Adrenal gland (tissue), 5 donors: ENCODE results near the gene MCCD1.

Experiments used
- POLR2A ChIP-seq, 2 donors: fragments of 450-650 bp; IDR thresholded peaks; one replicate each; pipeline ENCODE4 v1.6.1; 2017; ENCODE audit warnings: antibody characterized with exemption in 2 of 2, mild to moderate bottlenecking in 2 of 2, moderate library complexity in 1 of 2
- TF ChIP-seq, protein P1 (sequence below), 6 experiments: fragments of 450-650 bp in 4 of 6; fragments of 200-600 bp in 2 of 6; sonication (generic) in 1 of 6; IDR thresholded peaks; 1 replicate in 5 of 6; 2 replicates in 1 of 6; pipeline versions ENCODE4 v1.5.1 to v1.8.0; 2016 to 2021; ENCODE audit warnings: antibody characterized with exemption in 6 of 6, mild to moderate bottlenecking in 2 of 6, moderate library complexity in 1 of 6
- donor health status: DM: no; HTN: no; CAD: no.

DNA sequence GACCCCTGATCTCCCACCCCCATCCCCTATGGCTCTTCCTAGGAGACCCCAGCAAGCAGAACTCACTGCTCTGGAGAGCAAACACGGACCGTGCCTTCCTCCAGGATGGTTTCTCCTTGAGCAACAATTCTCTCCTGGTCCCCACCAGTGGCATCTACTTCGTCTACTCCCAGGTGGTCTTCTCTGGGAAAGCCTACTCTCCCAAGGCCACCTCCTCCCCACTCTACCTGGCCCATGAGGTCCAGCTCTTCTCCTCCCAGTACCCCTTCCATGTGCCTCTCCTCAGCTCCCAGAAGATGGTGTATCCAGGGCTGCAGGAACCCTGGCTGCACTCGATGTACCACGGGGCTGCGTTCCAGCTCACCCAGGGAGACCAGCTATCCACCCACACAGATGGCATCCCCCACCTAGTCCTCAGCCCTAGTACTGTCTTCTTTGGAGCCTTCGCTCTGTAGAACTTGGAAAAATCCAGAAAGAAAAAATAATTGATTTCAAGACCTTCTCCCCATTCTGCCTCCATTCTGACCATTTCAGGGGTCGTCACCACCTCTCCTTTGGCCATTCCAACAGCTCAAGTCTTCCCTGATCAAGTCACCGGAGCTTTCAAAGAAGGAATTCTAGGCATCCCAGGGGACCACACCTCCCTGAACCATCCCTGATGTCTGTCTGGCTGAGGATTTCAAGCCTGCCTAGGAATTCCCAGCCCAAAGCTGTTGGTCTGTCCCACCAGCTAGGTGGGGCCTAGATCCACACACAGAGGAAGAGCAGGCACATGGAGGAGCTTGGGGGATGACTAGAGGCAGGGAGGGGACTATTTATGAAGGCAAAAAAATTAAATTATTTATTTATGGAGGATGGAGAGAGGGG, 44.7 kb downstream of the MCCD1 start:
- TF ChIP-seq, protein P1, sequence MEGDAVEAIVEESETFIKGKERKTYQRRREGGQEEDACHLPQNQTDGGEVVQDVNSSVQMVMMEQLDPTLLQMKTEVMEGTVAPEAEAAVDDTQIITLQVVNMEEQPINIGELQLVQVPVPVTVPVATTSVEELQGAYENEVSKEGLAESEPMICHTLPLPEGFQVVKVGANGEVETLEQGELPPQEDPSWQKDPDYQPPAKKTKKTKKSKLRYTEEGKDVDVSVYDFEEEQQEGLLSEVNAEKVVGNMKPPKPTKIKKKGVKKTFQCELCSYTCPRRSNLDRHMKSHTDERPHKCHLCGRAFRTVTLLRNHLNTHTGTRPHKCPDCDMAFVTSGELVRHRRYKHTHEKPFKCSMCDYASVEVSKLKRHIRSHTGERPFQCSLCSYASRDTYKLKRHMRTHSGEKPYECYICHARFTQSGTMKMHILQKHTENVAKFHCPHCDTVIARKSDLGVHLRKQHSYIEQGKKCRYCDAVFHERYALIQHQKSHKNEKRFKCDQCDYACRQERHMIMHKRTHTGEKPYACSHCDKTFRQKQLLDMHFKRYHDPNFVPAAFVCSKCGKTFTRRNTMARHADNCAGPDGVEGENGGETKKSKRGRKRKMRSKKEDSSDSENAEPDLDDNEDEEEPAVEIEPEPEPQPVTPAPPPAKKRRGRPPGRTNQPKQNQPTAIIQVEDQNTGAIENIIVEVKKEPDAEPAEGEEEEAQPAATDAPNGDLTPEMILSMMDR (IDR thresholded peaks at IDR 0.05), result no peak
- no peak for TF ChIP-seq POLR2A (IDR thresholded peaks at IDR 0.05)
